GM12875 (cell line): ENCODE results near the gene RNU6-9.
"Not testable (repeated sequence)": the region's sequence is repeated elsewhere in the genome, so short reads cannot be mapped to it uniquely, and the experiment has no call there.

Experiments used
- H3K4me3 ChIP-seq: one replicate; pipeline ENCODE4 v1.5.1; 2011; ENCODE audit warnings: low read depth, low read length, control low read depth
- CTCF ChIP-seq: IDR thresholded peaks from 2 replicates; pipeline ENCODE4 v1.5.1; 2011; ENCODE audit warnings: low read depth, mild to moderate bottlenecking, control low read depth, inconsistent platforms, low read length, moderate library complexity, borderline replicate concordance; ENCODE audit not compliant: insufficient read depth

The RNU6-9 gene

GRCh38 chr19:850221-850978 is 42.9 kb upstream of the RNU6-9 start:
- no peak for TF ChIP-seq CTCF
- H3K4me3 ChIP-seq: no peak overlapping the region

- TF ChIP-seq CTCF: no peak
- H3K4me3 ChIP-seq: no peak overlapping the region
Measured at GRCh38 chr19:850979-851335, 42.3 kb upstream of the RNU6-9 start.

- TF ChIP-seq CTCF: no peak
- H3K4me3 ChIP-seq: no peak within 1 kb of the TSS
Measured at GRCh38 chr19:852136-853013, 40.9 kb upstream of the RNU6-9 start, which contains the start of gene ELANE. Gene ELANE, plus strand, starts transcription at chr19:852303. Its CDS starts 26 bp downstream, at chr19:852329.

GRCh38 chr19:853014-853585 is 40.2 kb upstream of the RNU6-9 start:
- TF ChIP-seq CTCF: no peak

GRCh38 chr19:853614-854220 is 39.6 kb upstream of the RNU6-9 start:
- not testable (repeated sequence) for H3K4me3 ChIP-seq

More at GRCh38 chr19:853014-853585, 40.2 kb upstream of the RNU6-9 start:
- no peak overlapping the region for H3K4me3 ChIP-seq

- no peak overlapping the region for H3K4me3 ChIP-seq
- no peak for TF ChIP-seq CTCF
Measured at GRCh38 chr19:854549-854948, 38.7 kb upstream of the RNU6-9 start.

GRCh38 chr19:855142-855541 is 38.1 kb upstream of the RNU6-9 start:
- TF ChIP-seq CTCF: no peak
- no peak overlapping the region for H3K4me3 ChIP-seq
